ENCODE results near the gene GAB2.
"Not testable (repeated sequence)": the region's sequence is repeated elsewhere in the genome, so short reads cannot be mapped to it uniquely, and the experiment has no call there.

The GAB2 gene

DNA sequence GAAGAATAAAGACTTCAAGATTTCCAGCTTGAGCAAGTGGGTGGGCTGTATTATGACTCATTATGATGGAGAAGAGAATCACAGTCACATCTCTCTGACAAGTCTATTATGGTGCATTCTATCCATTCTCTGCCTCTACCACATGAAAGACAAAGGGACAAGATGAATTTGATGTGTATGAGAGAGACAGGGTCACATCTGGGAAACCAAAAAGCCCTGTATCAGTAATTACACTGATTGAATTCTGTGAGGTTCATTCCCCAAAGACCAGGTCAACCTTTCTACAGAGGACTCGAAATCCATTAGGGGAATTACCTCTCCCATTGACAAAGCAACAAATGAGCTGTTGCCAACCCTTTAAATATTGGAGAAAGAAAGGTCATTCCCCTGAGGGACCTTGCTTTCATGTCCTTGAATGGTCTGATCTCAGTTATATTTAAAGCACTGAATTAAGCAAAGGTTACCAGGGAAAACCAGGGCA is 119.3 kb downstream of the GAB2 start:
- TF ChIP-seq, protein P1, sequence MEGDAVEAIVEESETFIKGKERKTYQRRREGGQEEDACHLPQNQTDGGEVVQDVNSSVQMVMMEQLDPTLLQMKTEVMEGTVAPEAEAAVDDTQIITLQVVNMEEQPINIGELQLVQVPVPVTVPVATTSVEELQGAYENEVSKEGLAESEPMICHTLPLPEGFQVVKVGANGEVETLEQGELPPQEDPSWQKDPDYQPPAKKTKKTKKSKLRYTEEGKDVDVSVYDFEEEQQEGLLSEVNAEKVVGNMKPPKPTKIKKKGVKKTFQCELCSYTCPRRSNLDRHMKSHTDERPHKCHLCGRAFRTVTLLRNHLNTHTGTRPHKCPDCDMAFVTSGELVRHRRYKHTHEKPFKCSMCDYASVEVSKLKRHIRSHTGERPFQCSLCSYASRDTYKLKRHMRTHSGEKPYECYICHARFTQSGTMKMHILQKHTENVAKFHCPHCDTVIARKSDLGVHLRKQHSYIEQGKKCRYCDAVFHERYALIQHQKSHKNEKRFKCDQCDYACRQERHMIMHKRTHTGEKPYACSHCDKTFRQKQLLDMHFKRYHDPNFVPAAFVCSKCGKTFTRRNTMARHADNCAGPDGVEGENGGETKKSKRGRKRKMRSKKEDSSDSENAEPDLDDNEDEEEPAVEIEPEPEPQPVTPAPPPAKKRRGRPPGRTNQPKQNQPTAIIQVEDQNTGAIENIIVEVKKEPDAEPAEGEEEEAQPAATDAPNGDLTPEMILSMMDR (IDR thresholded peaks at IDR 0.05; ENCODE audit: low read depth, low read length, missing control alignments), result no peak
- no peak for DNase-seq (ENCODE audit: extremely low read depth, low read depth)
- H3K4me3 ChIP-seq (replicated peaks; ENCODE audit: low read depth, low read length), result no peak overlapping the region

DNA sequence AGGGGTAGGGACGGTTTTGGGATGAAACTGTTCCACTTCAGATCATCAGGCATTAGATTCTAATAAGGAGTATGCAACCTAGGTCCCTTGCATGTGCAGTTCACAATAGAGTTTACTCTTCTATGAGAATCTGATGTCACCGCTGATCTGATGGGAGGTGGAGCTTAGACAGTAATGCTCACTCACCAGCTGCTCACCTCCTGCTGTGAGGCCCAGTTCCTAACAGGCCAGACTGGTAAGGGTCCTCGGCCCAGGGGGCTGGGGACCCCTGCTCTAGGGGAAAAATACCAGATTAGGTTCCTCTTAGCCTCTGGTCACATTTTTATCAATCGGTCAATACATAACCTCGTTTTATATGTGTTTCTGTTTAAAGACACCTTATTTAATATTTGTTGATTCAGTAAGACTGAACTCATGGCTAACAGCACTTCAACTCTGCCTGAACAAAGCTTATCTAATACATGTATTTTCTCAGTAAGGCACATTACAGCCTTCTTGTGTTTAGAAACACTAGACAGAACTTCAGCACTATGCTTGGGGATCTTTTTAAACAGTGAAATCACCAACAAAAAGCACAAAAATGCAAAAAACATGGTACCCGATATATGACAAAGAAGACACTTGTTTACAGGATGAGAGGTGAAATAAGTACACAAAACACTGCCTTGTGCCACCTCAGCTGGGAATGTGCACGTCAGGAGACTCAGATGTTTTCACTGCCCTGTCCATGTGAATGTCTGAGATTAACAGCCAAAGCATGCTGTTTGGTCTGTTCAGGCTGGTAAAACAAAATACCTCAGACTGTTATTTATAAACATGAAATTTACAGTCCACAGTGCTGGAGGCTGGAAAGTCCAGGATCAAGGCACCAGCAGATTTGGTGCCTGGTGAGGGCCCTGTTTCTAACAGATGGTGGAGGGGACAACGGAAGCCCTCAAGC is 121.4 kb downstream of the GAB2 start:
- TF ChIP-seq, protein P1 (IDR thresholded peaks at IDR 0.05; ENCODE audit: low read depth, low read length, missing control alignments), result no peak
- H3K4me3 ChIP-seq (replicated peaks; ENCODE audit: low read depth, low read length), result no peak overlapping the region
- DNase-seq (ENCODE audit: extremely low read depth, low read depth), result no peak

DNA sequence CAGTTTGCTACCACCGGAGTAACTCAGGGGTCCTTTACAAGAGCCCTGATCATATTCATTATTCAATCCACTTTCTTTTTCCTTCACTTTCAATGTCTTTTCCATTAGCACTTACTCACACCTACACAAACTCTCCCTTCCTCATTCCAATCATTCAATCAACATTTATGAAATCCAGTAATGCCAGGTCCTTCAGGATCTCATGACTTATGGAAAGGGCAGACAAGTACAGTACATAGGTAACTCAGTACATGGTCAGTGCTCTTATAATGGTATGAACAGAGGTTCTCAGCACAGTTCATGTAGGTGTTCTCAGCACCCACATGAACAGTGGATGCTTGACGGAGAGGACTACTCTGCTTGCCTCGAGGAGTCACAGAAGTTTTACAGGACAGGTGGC is 122.3 kb downstream of the GAB2 start:
- DNase-seq (ENCODE audit: extremely low read depth, low read depth), result no peak
- H3K4me3 ChIP-seq (replicated peaks; ENCODE audit: low read depth, low read length), result no peak overlapping the region
- TF ChIP-seq, protein P1 (IDR thresholded peaks at IDR 0.05; ENCODE audit: low read depth, low read length, missing control alignments), result no peak

DNA sequence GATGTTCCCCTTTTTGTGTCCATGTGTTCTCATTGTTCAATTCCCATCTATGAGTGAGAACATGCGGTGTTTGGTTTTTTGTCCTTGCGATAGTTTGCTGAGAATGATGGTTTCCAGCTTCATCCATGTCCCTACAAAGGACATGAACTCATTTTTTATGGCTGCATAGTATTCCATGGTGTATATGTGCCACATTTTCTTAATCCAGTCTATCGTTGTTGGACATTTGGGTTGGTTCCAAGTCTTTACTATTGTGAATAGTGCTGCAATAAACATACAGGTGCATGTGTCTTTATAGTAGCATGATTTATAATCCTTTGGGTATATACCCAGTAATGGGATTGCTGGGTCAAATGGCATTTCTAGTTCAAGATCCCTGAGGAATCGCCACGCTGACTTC is 123.5 kb downstream of the GAB2 start:
- DNase-seq (ENCODE audit: extremely low read depth, low read depth); H3K4me3 ChIP-seq (replicated peaks; ENCODE audit: low read depth, low read length): not testable (repeated sequence)

DNA sequence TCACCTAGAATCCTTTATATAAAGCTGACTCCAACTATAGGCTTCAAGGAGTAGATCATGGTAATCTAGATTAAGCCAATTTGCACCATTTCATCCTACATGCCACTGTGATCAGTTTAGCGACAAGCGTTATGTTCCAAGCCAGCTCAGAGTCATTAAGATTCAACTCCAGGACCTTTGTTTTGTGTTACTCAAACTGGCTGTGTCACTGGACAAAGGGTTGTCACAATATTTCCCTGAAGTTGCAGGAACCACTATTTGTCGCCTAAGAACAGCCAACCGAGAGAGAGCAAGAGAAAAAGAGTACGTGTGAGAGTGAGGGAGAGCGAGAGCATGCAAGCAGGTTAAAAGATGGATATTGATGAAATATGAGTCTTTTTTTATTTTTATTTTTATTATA is 124.1 kb downstream of the GAB2 start:
- no peak for DNase-seq (ENCODE audit: extremely low read depth, low read depth)
- no peak overlapping the region for H3K4me3 ChIP-seq (replicated peaks; ENCODE audit: low read depth, low read length)
- TF ChIP-seq, protein P1 (IDR thresholded peaks at IDR 0.05; ENCODE audit: low read depth, low read length, missing control alignments), result no peak

DNA sequence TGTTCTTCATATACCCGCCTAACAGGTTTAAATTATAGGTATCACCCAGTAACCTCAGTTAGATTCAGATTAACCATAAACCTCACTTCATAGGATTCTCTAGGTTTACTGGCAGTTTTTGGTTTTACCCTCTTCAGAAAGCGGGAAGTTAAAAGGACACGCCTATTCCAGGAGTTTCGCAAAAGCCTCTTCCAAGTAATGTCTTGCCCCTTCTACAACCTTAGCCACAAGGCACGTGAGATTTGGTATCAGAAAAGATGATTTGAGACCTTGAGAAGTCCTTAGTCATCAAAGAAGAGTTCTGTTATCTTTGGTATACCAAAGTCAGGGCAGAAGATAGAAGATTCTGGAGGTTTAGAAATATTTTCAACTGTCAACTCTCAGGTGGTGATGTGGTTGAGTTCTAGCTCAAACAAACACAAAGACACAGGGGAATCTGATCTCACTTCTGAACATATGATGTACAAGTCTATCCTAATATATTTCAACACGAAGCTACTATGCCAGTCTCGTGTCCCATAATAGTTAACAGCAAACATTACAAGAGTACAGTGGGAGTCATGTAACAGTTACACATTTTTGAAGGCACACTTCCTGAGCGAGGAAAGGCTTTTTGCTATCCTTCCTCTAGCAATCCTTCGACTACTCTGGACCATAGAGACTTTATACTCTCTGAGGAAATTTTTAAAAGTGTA is 125.4 kb downstream of the GAB2 start:
- H3K4me3 ChIP-seq (replicated peaks; ENCODE audit: low read depth, low read length), result no peak overlapping the region
- no peak for DNase-seq (ENCODE audit: extremely low read depth, low read depth)
- TF ChIP-seq, protein P1 (IDR thresholded peaks at IDR 0.05; ENCODE audit: low read depth, low read length, missing control alignments), result no peak

DNA sequence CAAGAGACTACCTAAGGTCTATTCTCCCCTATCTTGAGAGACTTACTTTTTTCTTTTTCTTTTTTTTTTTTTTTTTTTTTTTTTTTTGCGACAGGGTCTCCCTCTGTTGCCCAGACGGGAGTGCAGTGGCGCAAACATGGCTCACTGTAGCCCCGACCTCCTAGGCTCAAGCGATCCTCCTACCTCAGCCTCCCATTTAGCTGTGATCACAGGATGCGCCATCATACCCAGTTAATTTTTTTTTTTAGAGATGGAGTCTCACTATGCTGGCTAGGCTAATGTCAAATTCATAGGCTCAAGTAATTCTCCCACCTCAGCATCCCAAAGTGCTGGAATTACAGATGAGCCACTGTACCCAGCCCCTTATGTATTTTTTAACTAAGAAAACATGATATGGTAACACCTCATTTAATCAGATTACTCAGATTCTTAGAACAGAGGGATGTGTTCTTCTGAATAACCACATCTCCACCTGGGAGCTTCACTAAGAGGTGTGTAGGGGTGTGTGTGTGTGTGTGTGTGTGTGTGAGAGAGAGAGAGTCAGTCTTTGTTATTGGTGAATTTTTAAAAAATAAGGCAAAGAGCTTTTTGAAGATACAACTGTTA is 126.0 kb downstream of the GAB2 start:
- DNase-seq (ENCODE audit: extremely low read depth, low read depth), result no peak
- no peak overlapping the region for H3K4me3 ChIP-seq (replicated peaks; ENCODE audit: low read depth, low read length)
- TF ChIP-seq, protein P1 (IDR thresholded peaks at IDR 0.05; ENCODE audit: low read depth, low read length, missing control alignments), result no peak
